Inferior parietal cortex (tissue), 1 donor: ENCODE results near the gene FARP1.
A peak's percentile ranks its signal among the peaks of the same experiment; 100 is the strongest.
"Not testable (repeated sequence)": the region's sequence is repeated elsewhere in the genome, so short reads cannot be mapped to it uniquely, and the experiment has no call there.

Experiments used
- DNase-seq: peaks from one replicate; pipeline ENCODE4 v3.0.0-alpha.2; 2016; ENCODE audit errors: extremely low spot score

Gene FARP1

GRCh38 chr13:98397861-98398260, 255.0 kb downstream of the FARP1 start:
- no peak for DNase-seq

- DNase-seq = no peak
These were observed 255.7 kb downstream of the FARP1 start for GRCh38 chr13:98398581-98398980.

DNA sequence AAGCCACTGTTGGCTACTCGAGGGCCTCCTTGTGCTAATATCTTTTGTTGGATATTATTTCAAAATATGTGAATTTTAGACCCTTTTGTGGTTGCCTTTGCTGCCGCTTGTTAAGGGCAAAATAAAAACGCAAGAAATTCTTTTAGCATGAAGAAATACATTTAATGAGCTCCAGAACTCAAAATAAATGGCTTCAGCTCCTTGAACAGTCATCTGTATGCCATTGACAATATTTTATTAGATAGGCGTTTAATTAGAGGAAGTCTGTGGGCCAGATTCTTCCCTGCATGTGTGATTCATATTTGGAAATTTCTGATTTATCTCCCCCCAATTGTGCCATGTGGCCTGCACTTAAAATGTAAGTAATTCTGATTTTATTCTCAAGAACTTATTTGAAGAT, 256.9 kb downstream of the FARP1 start:
- no peak for DNase-seq

DNA sequence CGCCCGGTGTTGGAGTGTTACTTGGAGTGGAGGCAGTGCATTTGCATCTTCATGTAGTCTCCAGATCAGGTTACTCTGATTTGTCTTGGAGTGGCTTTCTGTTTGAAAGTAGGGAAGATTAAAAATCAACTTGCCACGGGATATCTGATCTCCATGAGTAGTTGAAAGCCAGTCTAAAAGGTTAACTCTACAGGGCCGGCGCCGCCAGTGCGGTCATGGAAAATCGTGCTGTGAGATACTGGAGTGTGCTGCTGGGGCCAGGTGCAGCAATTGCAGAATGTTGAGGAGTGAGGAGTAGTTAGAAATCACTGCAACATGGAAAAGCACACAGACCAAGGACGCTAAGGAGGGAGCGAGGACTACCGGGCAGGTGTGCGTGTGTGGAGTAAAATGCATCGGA, 259.0 kb downstream of the FARP1 start:
- DNase-seq = no peak

- no peak for DNase-seq
These were observed 260.2 kb downstream of the FARP1 start for GRCh38 chr13:98403076-98403475.

DNA sequence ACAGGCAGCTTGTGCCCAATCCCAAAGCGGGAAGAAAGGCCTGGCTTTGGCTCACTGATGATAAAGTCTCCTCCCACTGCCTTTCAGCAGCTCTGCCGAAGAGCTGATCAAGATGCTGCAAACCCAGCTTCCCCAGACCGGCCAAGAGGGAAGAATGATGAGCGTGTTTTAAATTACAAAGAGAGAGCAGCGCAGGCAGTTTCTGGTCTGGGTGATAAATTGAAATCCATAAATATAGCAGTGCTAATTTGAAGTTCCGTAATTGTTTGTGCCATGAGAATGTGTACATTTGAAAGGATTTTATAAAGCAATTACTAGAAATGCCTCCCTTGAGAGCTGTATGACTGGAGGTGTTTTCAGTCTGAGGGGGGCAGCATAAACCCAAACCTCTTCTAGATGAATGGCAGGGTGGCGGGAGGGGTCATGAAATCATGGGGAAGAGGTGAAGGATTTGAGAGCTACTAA, 262.2 kb downstream of the FARP1 start:
- peak; percentile 50 for DNase-seq

DNA sequence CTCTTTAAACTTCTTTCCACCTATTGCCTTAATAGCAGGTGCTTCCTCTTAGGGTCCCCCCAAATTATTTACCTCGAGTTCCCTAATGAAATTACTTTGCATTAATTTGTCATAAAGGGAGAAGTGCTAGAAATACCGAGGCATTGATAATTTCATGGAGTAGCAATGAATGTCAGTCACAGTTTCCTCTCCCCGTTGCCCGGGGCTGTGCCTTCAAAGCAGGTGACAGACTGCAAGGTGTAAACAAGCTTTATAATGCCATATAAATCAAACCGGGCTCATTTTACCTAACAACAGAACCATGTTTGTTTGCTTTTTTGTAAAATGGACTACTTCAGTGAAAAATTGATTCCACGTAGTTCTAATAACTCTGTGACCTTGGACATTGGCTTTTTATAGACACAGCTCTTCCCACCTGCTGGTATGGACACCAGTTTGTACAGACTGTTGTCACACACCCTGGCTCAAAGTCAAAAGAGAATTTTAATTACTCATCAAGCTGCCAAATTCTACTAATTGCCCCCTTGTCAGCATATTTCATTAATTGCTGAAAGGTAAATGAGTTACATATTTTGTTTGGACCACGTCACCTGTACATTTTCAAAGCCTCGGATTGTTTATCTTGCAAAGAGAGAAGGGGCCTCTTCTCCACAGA, 262.9 kb downstream of the FARP1 start:
- DNase-seq = no peak

- no peak for DNase-seq
These were observed 263.5 kb downstream of the FARP1 start for GRCh38 chr13:98406427-98406826.

DNA sequence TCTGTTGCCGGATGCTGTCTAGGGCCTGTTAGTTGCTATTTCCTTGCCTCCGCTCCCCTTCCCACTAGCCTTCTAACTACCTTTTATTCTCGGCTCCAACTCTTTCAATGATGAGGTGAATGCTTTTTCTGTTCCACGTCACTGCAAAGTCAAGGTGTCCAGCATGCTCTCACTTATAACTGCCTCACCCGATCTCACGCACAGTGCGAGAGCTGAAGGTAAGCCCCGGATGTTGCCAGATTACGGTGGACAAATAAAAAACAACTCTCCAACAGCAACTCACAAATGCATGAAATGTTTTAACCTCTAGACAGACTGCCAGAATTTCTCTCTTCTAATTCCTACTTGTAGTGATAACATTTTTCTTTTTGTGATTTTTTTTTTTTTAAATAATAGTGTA, 264.1 kb downstream of the FARP1 start:
- no peak for DNase-seq

GRCh38 chr13:98407575-98407974, 264.7 kb downstream of the FARP1 start:
- DNase-seq = no peak

- DNase-seq = no peak
These were observed 266.4 kb downstream of the FARP1 start for GRCh38 chr13:98409281-98409680.

DNA sequence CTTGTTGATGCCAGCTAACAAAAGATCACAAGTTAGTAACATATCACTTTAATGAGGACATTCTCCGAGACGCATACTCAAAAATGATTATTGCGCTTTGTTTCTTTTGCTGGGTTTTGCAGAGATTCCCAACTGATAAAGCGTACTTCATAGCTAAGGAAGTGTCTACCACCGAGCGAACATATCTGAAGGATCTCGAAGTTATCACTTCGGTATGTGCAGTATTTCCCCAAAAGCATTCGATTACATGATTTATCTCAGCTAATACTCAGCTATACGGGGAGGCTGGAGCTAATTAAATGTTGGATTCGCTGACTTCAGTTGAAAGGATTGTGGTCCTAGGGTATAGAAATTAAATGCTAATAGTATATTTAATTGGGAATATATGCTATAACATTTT, 267.7 kb downstream of the FARP1 start:
- DNase-seq = no peak

DNA sequence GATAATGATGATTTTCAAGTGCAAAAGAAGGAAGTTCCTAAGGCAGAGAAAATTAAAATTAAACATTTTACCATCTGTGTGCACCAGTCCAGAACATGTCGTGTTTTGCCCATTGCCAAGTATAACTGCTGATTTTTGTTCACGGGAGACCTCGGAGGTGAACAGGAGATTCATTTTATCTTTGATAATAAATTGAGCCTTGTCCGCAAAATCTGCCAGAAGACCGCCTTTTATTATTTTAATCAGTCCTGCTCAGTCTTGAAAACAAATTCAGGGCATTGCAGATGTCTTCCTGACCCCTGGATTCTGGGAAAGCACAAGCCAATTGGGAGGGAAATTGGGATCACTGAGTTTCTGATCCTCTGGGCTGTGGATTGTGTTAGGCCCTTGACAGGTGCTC, 268.1 kb downstream of the FARP1 start:
- no peak for DNase-seq

- peak; percentile 17 for DNase-seq
These were observed 268.8 kb downstream of the FARP1 start for GRCh38 chr13:98411617-98412265.

DNA sequence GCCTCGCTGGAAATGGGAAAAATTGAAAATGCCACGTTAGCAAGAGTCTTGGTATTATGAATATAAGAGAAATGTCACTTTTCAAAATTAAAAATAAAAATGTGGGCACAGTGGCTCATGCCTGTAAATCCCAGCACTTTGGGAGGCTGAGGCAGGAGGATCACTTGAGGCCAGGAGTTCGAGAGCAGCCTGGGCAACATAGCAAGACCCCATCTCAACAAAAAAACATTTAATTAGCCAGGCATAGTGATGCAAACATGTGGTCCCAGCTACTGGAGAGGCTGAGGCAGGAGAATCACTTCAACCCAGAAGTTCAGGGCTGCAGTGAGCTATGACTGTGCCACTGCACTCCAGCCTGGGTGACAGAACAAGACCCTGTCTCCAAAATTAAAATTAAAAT, 270.4 kb downstream of the FARP1 start:
- not testable (repeated sequence) for DNase-seq

- no peak for DNase-seq
These were observed 270.9 kb downstream of the FARP1 start for GRCh38 chr13:98413796-98414195.

- DNase-seq = no peak
These were observed 272.6 kb downstream of the FARP1 start for GRCh38 chr13:98415326-98416070.

DNA sequence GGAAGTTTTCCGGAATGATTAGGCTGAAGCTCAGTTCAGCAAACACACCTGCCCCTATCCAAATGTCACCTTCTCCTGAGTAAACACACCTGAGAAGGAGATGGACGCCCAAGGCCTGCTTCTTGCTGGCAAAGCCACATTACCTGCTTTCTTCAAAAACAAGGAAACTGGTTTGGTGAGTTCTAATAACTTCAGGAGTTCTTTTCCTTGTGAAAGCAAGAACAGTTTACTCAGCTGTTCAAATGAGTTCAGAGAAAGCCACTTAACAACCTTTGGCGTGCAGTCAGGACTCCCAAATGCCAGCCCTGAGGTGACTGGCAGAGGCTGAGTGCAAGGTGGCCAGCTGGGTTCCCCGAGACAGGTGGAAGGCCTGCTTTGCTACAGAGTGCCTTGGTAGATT, 273.5 kb downstream of the FARP1 start:
- no peak for DNase-seq

DNA sequence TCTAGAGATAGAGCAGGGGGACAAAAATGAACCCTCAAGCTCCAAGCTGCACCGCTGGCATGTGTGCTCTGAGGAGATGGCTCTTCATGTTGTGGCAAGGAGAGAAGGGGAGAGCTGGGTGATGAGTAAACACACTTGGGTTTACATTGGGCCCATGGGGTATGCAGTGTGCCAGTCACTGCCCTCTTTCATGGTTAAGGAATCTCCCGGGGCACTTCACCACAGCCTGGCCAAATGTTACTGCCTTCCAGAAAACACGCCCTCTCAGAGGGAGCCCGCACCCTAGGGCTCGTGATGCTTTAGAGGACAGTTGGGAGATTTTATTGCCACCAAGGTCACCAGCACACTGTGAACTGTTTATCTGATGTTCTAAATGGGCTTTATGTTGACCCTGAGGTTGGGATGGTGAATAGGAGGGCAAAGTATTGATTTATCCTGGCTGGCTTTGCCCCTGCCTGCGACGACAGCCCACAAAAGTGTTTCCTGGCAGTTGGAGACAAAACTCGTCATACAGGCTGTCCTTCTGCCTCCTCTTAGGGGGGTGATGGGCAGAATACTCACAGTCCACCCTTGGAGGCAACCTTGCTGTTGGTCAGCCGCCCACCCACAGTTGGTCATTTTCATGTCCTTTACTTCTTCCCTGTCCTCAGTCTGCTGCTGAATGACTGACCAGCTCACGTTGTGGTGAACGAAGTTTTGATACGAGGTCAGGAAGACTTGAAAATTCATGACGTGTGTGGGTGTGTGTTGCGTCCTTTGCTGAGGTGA, 277.1 kb downstream of the FARP1 start:
- DNase-seq = no peak

GRCh38 chr13:98420554-98421175, 277.8 kb downstream of the FARP1 start:
- DNase-seq = no peak

DNA sequence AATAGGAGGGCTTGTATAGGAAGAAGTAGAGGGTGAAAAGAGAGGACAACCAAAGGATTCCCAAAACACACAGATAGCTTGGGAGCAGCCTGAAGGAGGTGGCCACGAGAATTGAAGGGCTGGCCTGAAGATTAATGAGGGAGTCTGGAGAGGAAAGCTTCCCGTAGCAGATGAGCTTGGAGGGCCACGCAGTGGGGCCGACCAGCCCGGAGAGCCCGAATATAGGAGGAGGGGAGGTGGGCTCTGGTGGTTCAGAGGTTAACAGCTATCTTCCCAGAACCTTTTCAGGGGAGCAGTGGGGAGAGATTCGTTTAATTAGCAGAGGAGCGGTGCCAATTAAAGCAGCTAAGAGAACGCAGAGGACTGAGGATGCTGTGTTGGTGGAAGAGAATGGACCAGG, 279.2 kb downstream of the FARP1 start:
- no peak for DNase-seq

DNA sequence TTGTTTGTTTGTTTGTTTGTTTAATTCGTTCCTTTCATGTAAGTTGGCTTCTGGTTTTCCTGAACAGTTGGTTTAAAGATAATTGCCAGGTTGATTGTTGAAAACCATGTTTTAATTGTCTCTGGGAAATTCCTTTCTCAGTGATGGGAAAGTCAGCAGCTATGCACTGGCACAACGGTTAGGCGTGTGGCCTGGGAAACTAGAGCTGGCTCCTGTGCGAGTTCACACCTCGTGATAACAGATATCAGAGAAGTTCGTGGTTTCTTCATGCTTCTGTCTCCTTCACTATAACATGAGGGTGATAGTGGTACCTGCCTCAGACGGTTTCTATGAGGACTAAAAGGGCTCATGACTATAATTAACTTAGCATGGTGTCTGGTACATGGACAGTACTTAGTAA, 280.5 kb downstream of the FARP1 start:
- no peak for DNase-seq
